Uterus (tissue), 2 donors: ENCODE results near the gene GLIS1.

Source experiments
- POLR2A ChIP-seq, 2 donors: fragments of 450-650 bp; IDR thresholded peaks; one replicate each; pipeline ENCODE4 v1.6.1; 2016; ENCODE audit warnings: antibody characterized with exemption in 2 of 2, mild to moderate bottlenecking in 1 of 2, moderate library complexity in 1 of 2
- TF ChIP-seq, protein P1 (sequence below), 4 experiments: fragments of 200-600 bp in 2 of 4; fragments of 450-650 bp in 2 of 4; sonication (generic) in 2 of 4; IDR thresholded peaks; one replicate each; pipeline ENCODE4 v1.5.1; 2016 to 2019; ENCODE audit warnings: antibody characterized with exemption in 4 of 4, mild to moderate bottlenecking in 2 of 4, moderate library complexity in 1 of 4

DNA sequence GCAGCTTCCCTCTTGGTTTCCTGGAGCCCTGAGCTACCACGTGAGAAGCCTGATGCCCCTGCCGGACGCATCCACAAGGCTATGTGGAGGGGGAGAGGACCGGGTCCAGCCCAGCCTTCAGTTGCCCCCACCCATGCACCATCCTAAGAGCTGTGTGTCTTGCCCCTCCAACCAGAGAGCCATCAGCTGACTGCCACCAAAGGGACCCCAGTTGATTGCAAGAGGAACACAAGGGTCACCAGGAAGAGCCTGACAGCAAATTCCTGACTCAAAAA lies 81.5 kb downstream of the GLIS1 start:
- TF ChIP-seq, protein P1, sequence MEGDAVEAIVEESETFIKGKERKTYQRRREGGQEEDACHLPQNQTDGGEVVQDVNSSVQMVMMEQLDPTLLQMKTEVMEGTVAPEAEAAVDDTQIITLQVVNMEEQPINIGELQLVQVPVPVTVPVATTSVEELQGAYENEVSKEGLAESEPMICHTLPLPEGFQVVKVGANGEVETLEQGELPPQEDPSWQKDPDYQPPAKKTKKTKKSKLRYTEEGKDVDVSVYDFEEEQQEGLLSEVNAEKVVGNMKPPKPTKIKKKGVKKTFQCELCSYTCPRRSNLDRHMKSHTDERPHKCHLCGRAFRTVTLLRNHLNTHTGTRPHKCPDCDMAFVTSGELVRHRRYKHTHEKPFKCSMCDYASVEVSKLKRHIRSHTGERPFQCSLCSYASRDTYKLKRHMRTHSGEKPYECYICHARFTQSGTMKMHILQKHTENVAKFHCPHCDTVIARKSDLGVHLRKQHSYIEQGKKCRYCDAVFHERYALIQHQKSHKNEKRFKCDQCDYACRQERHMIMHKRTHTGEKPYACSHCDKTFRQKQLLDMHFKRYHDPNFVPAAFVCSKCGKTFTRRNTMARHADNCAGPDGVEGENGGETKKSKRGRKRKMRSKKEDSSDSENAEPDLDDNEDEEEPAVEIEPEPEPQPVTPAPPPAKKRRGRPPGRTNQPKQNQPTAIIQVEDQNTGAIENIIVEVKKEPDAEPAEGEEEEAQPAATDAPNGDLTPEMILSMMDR (IDR thresholded peaks at IDR 0.05), result no peak
- TF ChIP-seq POLR2A (IDR thresholded peaks at IDR 0.05), result no peak
